ENCODE measurements around the gene ZCCHC2. TPM values are rescaled to one million over a fixed set of nuclear protein-coding genes. Genes with fewer than 3 reads are reported as not detected.

Gene ZCCHC2
- total RNA-seq, 1 donor from 2014 or later = 14.8 TPM

DNA sequence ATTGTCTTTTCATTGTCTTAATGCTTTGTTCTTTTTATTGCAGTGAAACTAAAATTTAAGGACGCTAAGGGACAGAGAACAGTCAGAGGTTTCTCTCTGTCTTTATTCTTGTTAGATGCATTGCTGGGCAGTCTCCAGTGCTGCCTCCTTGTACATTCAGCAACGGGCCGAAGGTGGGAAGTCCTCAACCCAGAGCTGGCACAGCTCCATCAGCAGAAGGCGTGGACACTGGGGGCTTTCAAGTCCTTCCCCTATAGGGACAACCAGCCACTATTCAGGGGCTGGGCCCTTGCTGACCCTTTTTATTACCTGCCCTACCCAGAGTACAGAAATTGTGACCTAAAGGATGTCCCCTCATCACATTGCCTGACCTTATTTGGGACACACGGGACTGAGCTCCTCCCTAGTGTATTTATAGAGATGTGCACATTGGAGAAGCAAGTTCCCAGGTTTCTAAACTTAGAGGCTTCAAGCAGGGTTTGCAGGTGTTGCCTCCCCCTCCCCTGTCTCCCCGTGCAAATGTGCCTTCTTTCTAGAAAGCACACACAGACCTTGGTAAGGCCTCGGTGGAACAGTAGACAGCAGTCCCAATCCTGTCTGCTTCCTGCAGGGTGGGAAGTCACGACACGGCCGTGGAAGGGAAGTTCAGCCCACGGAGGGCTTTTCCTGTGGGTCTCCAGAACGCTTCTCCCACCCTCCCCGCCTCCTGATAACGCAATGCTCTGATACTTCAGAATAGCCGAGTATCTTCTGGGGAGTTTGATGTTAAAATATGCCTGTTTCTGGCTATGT lies 68.2 kb downstream of the ZCCHC2 start:
- no peak overlapping the region for H3K4me3 ChIP-seq (ENCODE audit: low read depth, low read length)
- no peak for DNase-seq (ENCODE audit: low read depth)
- no peak for TF ChIP-seq CTCF (conservative IDR thresholded peaks at IDR 0.05; ENCODE audit: low read depth, low read length)

DNA sequence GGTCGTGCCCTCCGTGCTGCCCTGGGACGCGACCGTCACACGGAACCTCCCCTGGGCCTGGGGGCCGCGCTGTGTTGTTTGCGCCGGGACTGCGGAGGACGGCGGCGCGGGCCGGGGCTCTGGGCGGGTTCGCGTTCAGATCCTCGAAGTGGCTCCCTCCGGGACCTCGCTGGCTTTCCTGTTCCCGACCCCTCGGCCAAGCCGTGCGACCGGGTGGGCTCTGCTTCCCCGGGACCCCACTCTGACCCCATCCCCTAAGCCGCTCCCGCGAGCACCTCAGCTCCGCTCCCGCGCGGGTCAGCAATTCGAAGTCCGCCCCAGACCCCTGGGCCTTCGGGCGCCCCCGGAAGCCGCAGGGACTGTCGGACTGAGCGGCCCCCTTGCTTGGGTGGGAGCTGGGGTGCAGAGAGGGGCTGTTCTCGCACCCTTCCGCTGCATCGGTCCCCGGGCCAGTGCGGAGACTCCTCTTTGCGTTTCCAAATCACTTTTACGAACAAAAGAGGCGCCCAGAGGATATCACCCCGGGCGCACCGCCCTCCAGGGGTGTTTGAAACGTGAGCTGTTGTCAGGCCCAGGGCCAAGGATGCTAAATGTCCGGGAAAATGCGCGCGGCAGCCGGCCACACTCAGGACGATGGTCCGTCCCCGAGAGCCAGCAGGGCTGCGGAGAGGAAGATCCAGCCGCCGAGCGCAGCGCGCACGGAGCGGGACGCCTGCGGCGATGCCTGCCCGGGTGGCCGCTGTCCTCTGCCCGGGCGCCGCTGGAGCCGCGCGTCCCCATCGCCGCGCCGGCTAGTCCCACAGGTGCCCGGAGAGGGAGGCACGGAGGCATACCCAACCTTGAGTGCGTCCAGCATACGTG lies 73.5 kb downstream of the ZCCHC2 start:
- DNase-seq (ENCODE audit: low read depth) = no peak
- peak overlapping the region; percentile 6 for H3K4me3 ChIP-seq (ENCODE audit: low read depth, low read length)
- TF ChIP-seq CTCF (conservative IDR thresholded peaks at IDR 0.05; ENCODE audit: low read depth, low read length) = no peak

DNA sequence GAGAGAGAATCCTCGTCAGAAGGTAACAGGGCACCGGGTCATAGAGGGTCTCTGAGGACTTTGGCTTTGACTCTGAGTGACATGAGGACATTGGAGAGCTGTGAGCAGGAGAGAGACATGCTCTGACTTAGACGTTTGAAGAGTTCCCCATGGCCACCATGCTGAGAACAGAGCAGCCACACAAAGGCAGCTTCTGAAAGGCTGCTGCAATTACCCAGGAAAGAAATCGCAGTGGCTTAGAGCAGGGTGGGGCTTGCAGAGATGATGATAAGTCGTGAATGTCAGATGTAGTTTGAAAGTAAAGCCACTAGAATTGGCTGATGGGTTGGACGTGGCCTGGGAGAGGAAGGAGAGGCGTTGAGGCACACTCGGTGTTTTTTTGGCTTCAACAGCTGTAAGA lies 79.0 kb downstream of the ZCCHC2 start:
- H3K4me3 ChIP-seq (ENCODE audit: low read depth, low read length) = no peak overlapping the region
- no peak for DNase-seq (ENCODE audit: low read depth)
- no peak for TF ChIP-seq CTCF (conservative IDR thresholded peaks at IDR 0.05; ENCODE audit: low read depth, low read length)

DNA sequence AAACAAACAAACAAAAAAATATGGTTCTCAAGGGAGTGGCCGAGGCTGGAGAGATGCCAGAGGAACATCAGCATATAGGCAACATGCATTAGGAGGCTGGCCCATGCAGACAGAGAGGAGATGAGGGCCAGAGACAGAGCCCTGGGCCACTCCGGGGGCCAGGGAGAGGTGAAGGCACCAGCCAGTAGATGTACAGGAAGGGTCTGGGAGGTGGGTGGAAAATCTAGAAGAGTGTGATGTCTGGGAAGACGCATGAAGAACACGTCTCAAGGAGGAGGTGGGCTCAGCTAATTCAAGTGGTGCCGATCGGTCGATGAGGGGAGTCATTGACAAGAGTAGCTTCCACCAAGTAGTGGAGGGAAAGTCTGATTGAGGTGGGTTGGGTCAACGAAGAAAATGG lies 79.9 kb downstream of the ZCCHC2 start:
- H3K4me3 ChIP-seq (ENCODE audit: low read depth, low read length) = no peak overlapping the region
- DNase-seq (ENCODE audit: low read depth) = no peak
- no peak for TF ChIP-seq CTCF (conservative IDR thresholded peaks at IDR 0.05; ENCODE audit: low read depth, low read length)

DNA sequence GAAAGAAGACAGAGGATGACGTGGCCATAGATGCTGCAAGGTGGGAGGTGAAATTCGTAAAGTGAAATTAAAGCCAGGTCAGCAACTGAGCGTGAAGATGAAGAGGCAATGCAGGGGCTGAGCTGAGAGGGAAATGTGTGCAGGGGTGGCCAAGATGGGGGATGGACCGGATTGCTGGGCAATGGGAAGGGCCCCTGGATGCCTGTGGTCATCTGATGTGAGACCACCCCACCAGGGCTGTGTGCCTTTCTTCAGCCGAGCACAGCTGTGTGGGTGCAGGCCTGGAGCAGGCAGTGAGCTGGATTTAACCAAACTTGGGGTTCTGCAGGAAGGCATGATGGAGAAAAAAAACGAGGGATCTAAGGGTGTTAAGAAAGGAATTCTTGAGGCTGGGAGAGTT lies 80.4 kb downstream of the ZCCHC2 start:
- no peak for TF ChIP-seq CTCF (conservative IDR thresholded peaks at IDR 0.05; ENCODE audit: low read depth, low read length)
- DNase-seq (ENCODE audit: low read depth) = no peak
- H3K4me3 ChIP-seq (ENCODE audit: low read depth, low read length) = no peak overlapping the region

DNA sequence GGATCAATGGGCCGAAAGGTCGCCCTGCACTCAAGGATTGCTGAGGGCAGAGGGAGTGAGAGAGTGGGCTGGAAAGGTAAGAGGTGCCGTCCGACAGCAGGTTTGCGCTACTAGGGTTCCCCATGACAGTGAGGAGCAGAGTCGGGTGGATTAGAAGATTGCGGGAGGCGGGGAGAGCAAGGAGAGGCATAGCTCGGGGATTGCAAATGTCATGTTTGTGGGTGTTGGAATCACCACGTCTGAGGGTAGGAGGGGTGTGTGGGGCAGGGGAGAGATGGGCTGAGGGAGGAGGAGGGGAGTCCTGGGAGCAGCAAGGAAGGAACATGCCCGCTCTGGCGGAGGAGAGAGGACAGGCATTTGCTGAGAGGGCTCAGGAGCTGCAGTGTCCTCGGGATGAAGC lies 81.2 kb downstream of the ZCCHC2 start:
- no peak for TF ChIP-seq CTCF (conservative IDR thresholded peaks at IDR 0.05; ENCODE audit: low read depth, low read length)
- no peak for DNase-seq (ENCODE audit: low read depth)
- no peak overlapping the region for H3K4me3 ChIP-seq (ENCODE audit: low read depth, low read length)

All from epithelial cell of proximal tubule (primary cell).